Heart right ventricle (tissue), 16 donors: ENCODE data around the gene GABRR2. TPM values are rescaled to one million over a fixed set of nuclear protein-coding genes. Genes with fewer than 3 reads are reported as not detected.
A peak's percentile ranks its signal among the peaks of the same experiment; 100 is the strongest.

Experiments
- ATAC-seq, 8 donors: fragments of 200-7000 bp; cut with Tn5 transposase; one replicate each; pipeline ENCODE4 v1.9.1; 2020; ENCODE audit warnings: mild to moderate bottlenecking in 8 of 8, moderate library complexity in 8 of 8, moderate number of reproducible peaks in 1 of 8
- DNase-seq, 2 donors: peaks; one replicate each; pipeline ENCODE4 v3.0.0-alpha.2; 2020
- H3K27ac ChIP-seq, 10 donors: fragments of 200-600 bp; sonication (generic) in 2 of 10; one replicate each; pipeline versions ENCODE4 v1.5.0 to v1.8.0; 2020 to 2022; ENCODE audit warnings: mild to moderate bottlenecking in 3 of 10
- H3K27me3 ChIP-seq, 7 donors: fragments of 200-600 bp; one replicate each; pipeline ENCODE4 v1.8.0; 2021 to 2022; ENCODE audit warnings: mild to moderate bottlenecking in 2 of 7
- H3K36me3 ChIP-seq, 9 donors: fragments of 200-600 bp; sonication (generic) in 1 of 9; one replicate each; pipeline versions ENCODE4 v1.5.0 to v1.8.0; 2020 to 2022; ENCODE audit warnings: mild to moderate bottlenecking in 2 of 9
- H3K4me1 ChIP-seq, 9 donors: fragments of 200-600 bp; sonication (generic) in 1 of 9; one replicate each; pipeline versions ENCODE4 v1.5.0 to v1.8.0; 2020 to 2022; ENCODE audit warnings: mild to moderate bottlenecking in 4 of 9
- H3K4me3 ChIP-seq, 10 donors: fragments of 200-600 bp; sonication (generic) in 2 of 10; one replicate each; pipeline versions ENCODE4 v1.5.0 to v1.8.0; 2020 to 2022; ENCODE audit warnings: mild to moderate bottlenecking in 7 of 10, moderate library complexity in 2 of 10
- H3K9me3 ChIP-seq, 11 donors: fragments of 200-600 bp in 10 of 11; sonication (generic) in 2 of 11; one replicate each; pipeline versions ENCODE4 v1.5.0 to v1.8.0; 2013 to 2022; ENCODE audit warnings: mild to moderate bottlenecking in 2 of 11, control low read depth in 1 of 11, moderate library complexity in 1 of 11
- CTCF ChIP-seq, 9 donors: fragments of 200-600 bp; sonication (generic) in 2 of 9; IDR thresholded peaks; one replicate each; pipeline versions ENCODE4 v1.5.0 to v1.8.0; 2021 to 2022; ENCODE audit warnings: antibody characterized with exemption in 9 of 9, mild to moderate bottlenecking in 5 of 9, moderate library complexity in 1 of 9
- WGBS, 2 donors: extraction: QIAGEN DNeasy Blood & Tissue Kit; methylation state at CpG; one replicate each; pipeline ENCODE4 v1.1.7; 2013; ENCODE audit warnings: inconsistent platforms in 1 of 2; 5-methylcytosine and 5-hydroxymethylcytosine counted together
- intact Hi-C, 10 donors: fragments of 100-400 bp; cut with DNase I; formaldehyde crosslinking; loops; one replicate each; pipeline versions ENCODE4 v1.11.1 to v1.14.2; 2022
- polyA plus RNA-seq, 2 donors: library from polyadenylated mRNA; stranded (reverse); fragments of 200-250 nt; gene quantifications; one replicate each; pipeline ENCODE4 v1.2.3, GENCODE V29; 2013
- total RNA-seq, 10 donors: library from RNA; stranded (reverse); fragmentation: NEBNext Ultra II Directional in 3 of 10; extraction: Animal tissue kit (Norgen Biotek cat#: 25700) in 3 of 10; gene quantifications; one replicate each; pipeline versions ENCODE4 v1.2.1 to v1.2.4, GENCODE V29; 2021 to 2023
- donor health status: Arrhythmogenic right ventricular cardiomyopathy.
- donor health status: ischemic (EF 13 %, LVEDD 7.1; RV severe dilation, severe dysfunction).
- donor health status: healthy with polysubstance abuse.
- donor health status: DM: no; HTN: yes; CAD: no.
- donor health status: DM: no; HTN: no; CAD: no.
- donor health status: ischemic (EF 25% LVEDD 6.9; RV normal size, moderate dysfunction).
- donor health status: ischemic (EF 25% LVEDD 5.7; RV mildly dilated, moderate dysfunction).
- donor health status: healthy.
- donor health status: DM: yes; HTN: yes; CAD: no.
- donor health status: Ischemic cardiomyopathy.
- donor health status: ischemic (EF 35%, LVEDD 5.7; RV mildly dilated, moderate dysfunction).
- donor health status: nonischemic (EF 11% LVEDD 7.7; RV severe dilation, severe dysfunction).
- donor health status: DM: yes; HTN: yes; CAD: no.
- donor health status: PGD.
- donor health status: ischemic (EF 29% LVEDD 5.4; RV normal size, mild dysfunction).
- donor health status: nonischemic (EF 23%, LVEDD 6.1; RV moderate dilation, normal function).

GABRR2 gene
- total and polyA plus RNA-seq, 12 donors, result 0.14 to 1.2 (median 0.45) TPM; not detected in 3

- DNase-seq (no peak), ATAC-seq (no peak)
- H3K27me3 ChIP-seq, result no peaks in the 10 kb centered on the region
- no peak overlapping the region for H3K27ac ChIP-seq
- peaks cover 0 to 20% (median 0%) of the 10 kb centered on the region in 9 donors for H3K36me3 ChIP-seq
- peaks cover 0 to 48% (median 17%) of the 10 kb centered on the region in 9 donors for H3K4me1 ChIP-seq
- H3K9me3 ChIP-seq, result peaks cover 0 to 10% (median 0%) of the 10 kb centered on the region in 11 donors
- TF ChIP-seq CTCF (IDR thresholded peaks at IDR 0.05), result no peak
- WGBS, 2 donors, result 88 to 95% methylated on average over 6 of the region's 6 CpGs
- no peak overlapping the region for H3K4me3 ChIP-seq
- intact Hi-C loops, result no loop called here
Observed at GRCh38 chr6:89320012-89320559, 5.0 kb upstream of the GABRR2 start.

DNA sequence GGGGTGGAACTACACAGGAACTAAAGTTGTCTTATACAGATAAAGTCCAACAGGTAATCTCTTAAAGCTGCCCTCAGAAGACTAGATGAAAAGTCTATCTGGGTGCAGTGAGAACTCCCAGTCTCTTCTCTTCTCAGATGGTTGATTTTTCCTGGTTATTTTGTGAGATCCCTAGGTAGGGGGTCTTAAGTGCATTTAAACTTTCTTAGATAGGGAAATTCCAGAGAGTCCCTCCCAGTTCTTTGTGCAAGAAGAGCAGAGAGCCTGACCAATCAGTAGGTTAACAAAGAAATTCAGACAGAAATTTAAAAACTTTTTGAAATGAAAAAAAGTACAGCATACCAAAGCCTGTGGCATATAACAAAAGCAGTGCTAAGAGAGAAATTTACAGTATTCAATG lies 2.0 kb upstream of the GABRR2 start:
- peaks cover 12 to 37% (median 20%) of the 10 kb centered on the region in 9 donors for H3K4me1 ChIP-seq
- DNase-seq (no peak), ATAC-seq (no peak)
- H3K9me3 ChIP-seq, result peaks cover 0 to 10% (median 0%) of the 10 kb centered on the region in 11 donors
- intact Hi-C loops, result no loop called here
- H3K27me3 ChIP-seq, result no peaks in the 10 kb centered on the region
- peaks cover 0 to 21% (median 0%) of the 10 kb centered on the region in 9 donors for H3K36me3 ChIP-seq
- TF ChIP-seq CTCF (IDR thresholded peaks at IDR 0.05), result no peak
- H3K4me3 ChIP-seq, result no peak overlapping the region
- H3K27ac ChIP-seq, result no peak overlapping the region

- H3K4me1 ChIP-seq, result peaks cover 15 to 41% (median 28%) of the 10 kb centered on the region in 9 donors
- no peaks in the 10 kb centered on the region for H3K9me3 ChIP-seq
- H3K36me3 ChIP-seq, result peaks cover 0 to 15% (median 0%) of the 10 kb centered on the region in 9 donors
- intact Hi-C loops, result loop anchor here in 6 of 10 donors (5.0 kb wide), 3 partner anchors 33 to 53 kb away; partner anchors contain the start of gene UBE2J1 (in 4 of the 6)
- ATAC-seq (no peak), DNase-seq (no peak)
- H3K4me3 ChIP-seq, result no peak overlapping the region
- H3K27me3 ChIP-seq, result no peaks in the 10 kb centered on the region
- TF ChIP-seq CTCF (IDR thresholded peaks at IDR 0.05), result no peak
- H3K27ac ChIP-seq, result no peak overlapping the region
- 83 to 85% methylated on average over 7 of the region's 7 CpGs for WGBS, 2 donors
Observed at GRCh38 chr6:89314692-89315091, 407 bp downstream of the GABRR2 start.

- peak in 1 of 2 donors; percentile 68 for DNase-seq
- Histone ChIP-seq H3K27ac (peak overlapping the region; percentile 49 to 85 (median 65)), H3K27me3 (no peaks in the 10 kb centered on the region), H3K9me3 (no peaks in the 10 kb centered on the region), H3K4me1 (peaks cover 15 to 41% (median 28%) of the 10 kb centered on the region in 9 donors), H3K36me3 (peaks cover 0 to 15% (median 0%) of the 10 kb centered on the region in 9 donors), H3K4me3 (no peak overlapping the region)
- no peak for TF ChIP-seq CTCF (IDR thresholded peaks at IDR 0.05)
- ATAC-seq, result peak; percentile 72 to 86 (median 80)
- WGBS, 2 donors, result 9 to 13% methylated on average over 1 of the region's 1 CpG
- intact Hi-C loops, result loop anchor here in 6 of 10 donors (5.0 kb wide), 3 partner anchors 34 to 54 kb away; partner anchors contain the start of gene UBE2J1 (in 4 of the 6)
Observed at GRCh38 chr6:89313006-89313405, 2.1 kb downstream of the GABRR2 start.
